GM12875 (cell line): ENCODE results near the gene BRICD5.

Experiments used
- H3K4me3 ChIP-seq: one replicate; pipeline ENCODE4 v1.5.1; 2011; ENCODE audit warnings: low read depth, low read length, control low read depth
- CTCF ChIP-seq: IDR thresholded peaks from 2 replicates; pipeline ENCODE4 v1.5.1; 2011; ENCODE audit warnings: low read depth, mild to moderate bottlenecking, control low read depth, inconsistent platforms, low read length, moderate library complexity, borderline replicate concordance; ENCODE audit not compliant: insufficient read depth

The BRICD5 gene

DNA sequence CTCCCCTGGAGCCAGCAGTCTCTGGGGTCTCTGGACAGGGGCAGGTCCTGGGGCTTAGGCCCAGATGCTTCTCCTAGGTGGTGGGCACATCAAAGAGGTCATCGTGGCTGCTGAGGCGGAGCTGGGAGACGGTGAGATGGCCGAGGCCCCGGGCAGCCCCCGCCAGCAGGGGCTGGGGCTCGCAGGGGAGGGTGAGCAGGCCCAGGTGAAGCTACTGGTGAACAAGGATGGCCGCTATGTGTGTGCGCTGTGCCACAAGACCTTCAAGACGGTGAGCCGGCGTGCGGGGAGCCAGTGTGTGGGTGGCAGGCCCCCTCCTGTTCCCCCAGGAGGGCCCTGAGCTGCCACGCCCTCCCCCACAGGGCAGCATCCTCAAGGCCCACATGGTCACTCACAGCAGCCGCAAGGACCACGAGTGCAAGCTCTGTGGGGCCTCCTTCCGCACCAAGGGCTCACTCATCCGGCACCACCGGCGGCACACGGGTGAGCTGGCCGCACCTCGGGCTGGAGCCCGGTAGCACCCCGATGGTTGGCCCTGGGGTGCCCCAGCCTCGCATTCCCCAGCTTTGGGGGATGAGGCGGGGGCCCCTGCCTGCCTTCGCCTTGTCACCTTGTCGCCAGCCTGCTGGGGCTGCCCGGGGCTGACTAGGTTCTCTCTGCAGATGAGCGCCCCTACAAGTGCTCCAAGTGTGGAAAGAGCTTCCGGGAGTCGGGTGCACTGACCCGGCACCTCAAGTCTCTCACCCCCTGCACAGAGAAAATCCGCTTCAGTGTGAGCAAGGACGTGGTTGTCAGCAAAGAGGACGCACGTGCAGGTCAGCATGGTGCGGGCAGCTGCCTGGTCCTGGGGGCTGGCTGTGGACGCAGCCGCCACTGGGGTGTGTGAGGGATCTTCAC is 21.7 kb upstream of the BRICD5 start:
- no peak for TF ChIP-seq CTCF
- no peak overlapping the region for H3K4me3 ChIP-seq

DNA sequence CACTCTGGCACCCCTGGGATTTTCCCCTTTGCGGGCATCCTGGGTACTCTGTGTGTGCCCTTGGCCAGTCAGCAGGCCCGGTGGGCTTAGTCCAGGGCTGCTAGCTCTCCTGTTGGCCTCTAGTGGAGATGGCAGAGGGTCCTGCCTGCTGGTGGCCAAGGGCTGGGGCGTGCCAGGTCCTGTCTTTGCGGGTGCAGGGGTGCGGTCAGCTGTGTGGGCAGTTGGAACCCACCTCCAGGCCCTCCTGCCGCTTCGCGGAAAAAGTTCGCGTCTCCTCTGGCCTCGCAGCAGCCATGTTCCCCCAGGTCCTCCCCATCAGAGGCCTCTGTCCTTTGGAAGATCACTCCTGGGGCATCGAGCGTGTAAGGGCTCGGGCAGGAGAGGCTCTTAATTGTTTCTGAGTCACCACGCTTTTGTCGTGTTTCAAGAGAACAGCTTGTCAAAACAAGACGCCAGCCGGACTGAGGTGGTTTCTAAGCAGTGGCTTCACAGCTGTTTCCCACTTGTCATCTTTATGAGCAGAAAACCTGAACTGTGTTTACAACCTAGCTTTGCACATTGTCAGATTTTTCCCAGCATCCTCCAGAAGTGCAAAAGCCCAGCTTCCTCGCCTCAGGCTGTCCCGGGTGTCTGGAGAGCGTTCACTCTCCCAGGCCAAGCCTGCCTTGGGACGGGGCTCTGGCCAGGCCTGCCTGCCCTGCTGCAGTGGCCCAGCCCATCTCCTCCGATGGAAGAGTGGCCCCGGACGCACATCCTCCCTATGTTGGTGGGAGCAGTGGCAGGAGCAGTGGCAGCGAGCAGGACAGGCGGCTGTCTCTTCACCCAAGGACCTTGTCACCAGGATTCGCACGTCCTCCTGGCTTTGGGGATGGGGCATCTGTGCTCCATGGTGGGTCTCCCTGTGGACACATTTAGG is 20.6 kb upstream of the BRICD5 start:
- no peak for TF ChIP-seq CTCF
- H3K4me3 ChIP-seq: no peak overlapping the region

- no peak for TF ChIP-seq CTCF
Observed at GRCh38 chr16:2230376-2230775, 19.7 kb upstream of the BRICD5 start.

GRCh38 chr16:2229632-2230250 is 19.1 kb upstream of the BRICD5 start:
- no peak overlapping the region for H3K4me3 ChIP-seq
- no peak for TF ChIP-seq CTCF

More at GRCh38 chr16:2230376-2230775, 19.7 kb upstream of the BRICD5 start:
- H3K4me3 ChIP-seq: no peak overlapping the region

DNA sequence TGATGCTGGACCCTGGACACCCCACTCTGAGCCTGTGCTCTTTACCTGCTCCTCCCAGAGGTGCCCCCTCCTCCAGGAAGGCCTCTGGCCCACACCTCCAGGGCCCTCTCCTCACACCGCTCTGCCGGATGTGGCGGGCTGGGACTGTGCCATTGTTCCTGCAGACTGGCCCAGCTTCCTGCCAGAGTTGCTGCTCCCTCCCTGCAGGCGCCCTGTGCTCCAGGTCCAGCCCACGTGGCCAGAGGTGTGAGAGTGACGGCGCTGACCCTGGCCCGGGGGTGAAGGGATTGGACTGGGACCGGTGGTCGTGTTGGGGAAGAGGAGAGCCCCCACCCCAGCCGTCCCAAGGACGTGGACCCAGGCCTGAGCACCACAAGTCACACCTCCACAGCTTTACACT is 18.4 kb upstream of the BRICD5 start:
- no peak for TF ChIP-seq CTCF
- H3K4me3 ChIP-seq: no peak overlapping the region

GRCh38 chr16:2228161-2228824 is 17.6 kb upstream of the BRICD5 start:
- TF ChIP-seq CTCF: no peak
- H3K4me3 ChIP-seq: no peak overlapping the region
